ENCODE measurements around the gene PRKACA.
"Not testable (repeated sequence)": the region's sequence is repeated elsewhere in the genome, so short reads cannot be mapped to it uniquely, and the experiment has no call there.

PRKACA gene

DNA sequence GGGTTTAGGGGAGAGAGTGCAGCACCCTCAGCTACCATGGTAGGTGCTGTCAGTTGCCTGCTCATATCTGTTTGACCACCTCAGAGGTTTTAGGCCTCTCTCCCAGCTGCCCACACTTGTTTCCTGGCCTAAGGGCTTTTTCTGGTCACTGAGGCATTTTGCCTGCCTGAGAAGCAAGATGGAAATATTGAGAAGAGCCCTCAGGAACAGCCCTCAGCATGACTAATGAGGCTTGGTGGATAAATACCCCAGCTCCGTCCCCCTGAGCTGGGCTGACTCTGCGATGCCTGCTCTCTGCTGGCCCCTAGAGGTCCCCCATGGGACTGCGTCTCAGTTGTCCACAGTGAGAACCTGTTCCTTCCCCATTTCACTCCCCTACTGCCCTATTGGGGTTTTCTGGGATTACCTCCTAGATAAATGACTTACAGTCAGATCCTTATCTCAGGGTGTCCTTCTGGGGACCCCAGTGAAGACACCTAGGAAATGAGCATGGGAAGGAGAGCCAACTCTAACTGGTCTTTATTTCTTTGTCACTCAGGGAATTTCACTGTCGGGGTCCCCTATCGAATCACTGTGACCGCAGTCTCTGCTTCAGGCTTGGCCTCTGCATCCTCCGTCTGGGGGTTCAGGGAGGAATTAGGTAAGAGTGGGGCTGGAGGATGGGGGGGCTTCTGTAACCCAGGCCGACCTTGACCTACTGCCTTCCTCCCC lies 69.0 kb downstream of the PRKACA start:
- DNase-seq (ENCODE audit: low read depth), result peak; percentile 75

- DNase-seq (ENCODE audit: low read depth), result not testable (repeated sequence)
Measured at GRCh38 chr19:14047866-14048265, 69.7 kb downstream of the PRKACA start.

DNA sequence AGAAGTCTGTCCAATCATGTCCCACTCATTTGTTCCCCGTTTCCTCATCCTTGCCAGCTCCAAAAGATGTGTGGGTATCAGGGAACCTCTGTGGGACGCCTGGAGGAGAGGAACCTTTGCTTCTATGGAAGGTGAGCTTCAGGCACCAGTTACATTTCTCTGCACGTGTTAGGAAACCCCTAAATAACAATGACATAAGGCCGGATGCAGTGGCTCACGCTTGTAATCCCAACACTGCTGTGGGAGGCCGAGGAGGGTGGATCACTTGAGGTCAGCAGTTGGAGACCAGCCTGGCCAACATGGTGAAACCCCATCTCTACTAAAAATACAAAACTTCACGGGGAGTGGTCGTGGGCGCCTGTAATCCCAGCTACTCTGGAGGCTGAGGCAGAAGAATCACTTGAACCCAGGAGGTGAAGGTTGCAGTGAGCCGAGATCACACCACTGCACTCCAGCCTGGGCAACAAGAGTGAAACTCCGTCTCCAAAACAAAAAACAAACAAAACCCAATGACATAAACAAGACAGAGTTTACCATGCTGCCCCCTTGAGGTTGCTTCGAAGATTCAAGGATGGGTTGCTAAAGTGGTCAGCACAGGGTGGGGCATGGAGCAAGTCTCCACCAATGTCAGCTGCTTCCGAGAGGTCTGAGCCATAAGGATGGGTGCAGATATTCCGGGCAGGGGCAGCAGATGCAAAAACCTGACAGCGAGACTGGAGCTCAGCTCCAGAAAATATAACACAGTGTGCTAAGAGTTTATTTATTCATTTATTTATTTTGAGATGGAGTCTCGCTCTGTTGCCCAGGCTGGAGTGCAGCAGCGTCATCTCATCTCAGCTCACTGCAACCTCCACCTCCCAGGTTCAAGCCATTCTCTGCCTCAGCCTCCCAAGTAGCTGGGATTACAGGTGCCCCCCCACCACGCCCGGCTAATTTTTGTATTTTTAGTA lies 74.6 kb downstream of the PRKACA start:
- not testable (repeated sequence) for DNase-seq (ENCODE audit: low read depth)
